T-helper 1 cell treated with Interleukin-12 subunit alpha and Interleukin-12 subunit beta and Interleukin-4 antibody, amounts not matched to agents 30 ng/mL and 1 ng/mL, for 36 hours (primary cell): ENCODE data around the gene LAMTOR1. TPM values are rescaled to one million over a fixed set of nuclear protein-coding genes. Genes with fewer than 3 reads are reported as not detected.

Experiments
- intact Hi-C: fragments of 100-400 bp; cut with micrococcal nuclease; formaldehyde crosslinking; loops from one replicate; pipeline ENCODE4 v1.15.1; 2024
- total RNA-seq: library from RNA; stranded (reverse); gene quantifications from 2 replicates; pipeline ENCODE4 v1.2.3, GENCODE V29; 2022

The LAMTOR1 gene
- total RNA-seq, 1 donor from 2014 or later, result 82.6 TPM

GRCh38 chr11:72120930-72121329 is 17.8 kb upstream of the LAMTOR1 start:
- intact Hi-C loops, result no loop called here

GRCh38 chr11:72119198-72119597 is 16.1 kb upstream of the LAMTOR1 start:
- intact Hi-C loops, result no loop called here

- intact Hi-C loops, result no loop called here
Observed at GRCh38 chr11:72116019-72116755, 13.1 kb upstream of the LAMTOR1 start.

- intact Hi-C loops, result no loop called here
Observed at GRCh38 chr11:72114570-72114969, 11.5 kb upstream of the LAMTOR1 start.

- intact Hi-C loops, result loop anchor here (1.0 to 2.0 kb wide), 11 partner anchors 10 to 1485 kb away; partner anchors contain the start of genes CLPB, FAM168A, LAMTOR1 and LRRC51
Observed at GRCh38 chr11:72112978-72113808, 10.1 kb upstream of the LAMTOR1 start.

- intact Hi-C loops, result loop anchor here (1.0 to 2.0 kb wide), 11 partner anchors 9 to 1486 kb away; partner anchors contain the start of genes CLPB, FAM168A, LAMTOR1 and LRRC51
Observed at GRCh38 chr11:72112143-72112977, 9.3 kb upstream of the LAMTOR1 start, which contains the start of gene ANAPC15. TSS of gene ANAPC15 (minus strand) at chr11:72112695. CDS start at chr11:72111276, 1,419 bp downstream.

- intact Hi-C loops, result loop anchor here (1.0 to 2.0 kb wide), 11 partner anchors 8 to 1487 kb away; partner anchors contain the start of genes CLPB, FAM168A, LAMTOR1 and LRRC51
Observed at GRCh38 chr11:72111300-72112142, 8.4 kb upstream of the LAMTOR1 start.

GRCh38 chr11:72105888-72106287 is 2.8 kb upstream of the LAMTOR1 start, which contains the start of gene TOMT:
TSS of gene TOMT (plus strand) at chr11:72105924. CDS start at chr11:72105952, 28 bp downstream.
- intact Hi-C loops, result no loop called here

GRCh38 chr11:72103754-72104167 is 664 bp upstream of the LAMTOR1 start:
- intact Hi-C loops, result loop anchor here (1.0 to 5.0 kb wide), 12 partner anchors 9 to 1879 kb away; partner anchors contain the start of genes ANAPC15, CLPB, FAM168A and LRRC51

- intact Hi-C loops, result loop anchor here (2.0 to 5.0 kb wide), 2 partner anchors 316 to 1880 kb away; partner anchors contain the start of gene UCP2
Observed at GRCh38 chr11:72102631-72102945, 509 bp downstream of the LAMTOR1 start.

GRCh38 chr11:72102162-72102561 is 935 bp downstream of the LAMTOR1 start:
- intact Hi-C loops, result loop anchor here (2.0 to 5.0 kb wide), 2 partner anchors 315 to 1880 kb away; partner anchors contain the start of gene UCP2

GRCh38 chr11:72100462-72100861 is 2.6 kb downstream of the LAMTOR1 start:
- intact Hi-C loops, result loop anchor here (5.0 kb wide), 1 partner anchor 1882 kb away; the partner anchor contains the start of gene UCP2

GRCh38 chr11:72100009-72100408 is 3.1 kb downstream of the LAMTOR1 start:
- intact Hi-C loops, result loop anchor here (5.0 kb wide), 1 partner anchor 1882 kb away; the partner anchor contains the start of gene UCP2

GRCh38 chr11:72098741-72099140 is 4.4 kb downstream of the LAMTOR1 start:
- intact Hi-C loops, result no loop called here

- intact Hi-C loops, result loop anchor here (1.0 kb wide), 5 partner anchors 11 to 114 kb away; partner anchors contain the start of genes LAMTOR1, LRRC51 and NUMA1
Observed at GRCh38 chr11:72091292-72091691, 11.8 kb downstream of the LAMTOR1 start.

- intact Hi-C loops, result no loop called here
Observed at GRCh38 chr11:72088076-72088808, 14.9 kb downstream of the LAMTOR1 start.

- intact Hi-C loops, result no loop called here
Observed at GRCh38 chr11:72085621-72086351, 17.3 kb downstream of the LAMTOR1 start.

- intact Hi-C loops, result loop anchor here (5.0 kb wide), 1 partner anchor 1057 kb away; the partner anchor contains the start of gene FCHSD2
Observed at GRCh38 chr11:72084965-72085364, 18.1 kb downstream of the LAMTOR1 start.
